DLD1 (cell line): Measurements from ENCODE around the gene SALL4.
"Not testable (repeated sequence)": the region's sequence is repeated elsewhere in the genome, so short reads cannot be mapped to it uniquely, and the experiment has no call there.

Source experiments
- in situ Hi-C: cut with HindIII; loops from 2 replicates; pipeline ENCODE4 v1.10.0; 2017; ENCODE audit warnings: low sequenced_read_pairs

The SALL4 gene

DNA sequence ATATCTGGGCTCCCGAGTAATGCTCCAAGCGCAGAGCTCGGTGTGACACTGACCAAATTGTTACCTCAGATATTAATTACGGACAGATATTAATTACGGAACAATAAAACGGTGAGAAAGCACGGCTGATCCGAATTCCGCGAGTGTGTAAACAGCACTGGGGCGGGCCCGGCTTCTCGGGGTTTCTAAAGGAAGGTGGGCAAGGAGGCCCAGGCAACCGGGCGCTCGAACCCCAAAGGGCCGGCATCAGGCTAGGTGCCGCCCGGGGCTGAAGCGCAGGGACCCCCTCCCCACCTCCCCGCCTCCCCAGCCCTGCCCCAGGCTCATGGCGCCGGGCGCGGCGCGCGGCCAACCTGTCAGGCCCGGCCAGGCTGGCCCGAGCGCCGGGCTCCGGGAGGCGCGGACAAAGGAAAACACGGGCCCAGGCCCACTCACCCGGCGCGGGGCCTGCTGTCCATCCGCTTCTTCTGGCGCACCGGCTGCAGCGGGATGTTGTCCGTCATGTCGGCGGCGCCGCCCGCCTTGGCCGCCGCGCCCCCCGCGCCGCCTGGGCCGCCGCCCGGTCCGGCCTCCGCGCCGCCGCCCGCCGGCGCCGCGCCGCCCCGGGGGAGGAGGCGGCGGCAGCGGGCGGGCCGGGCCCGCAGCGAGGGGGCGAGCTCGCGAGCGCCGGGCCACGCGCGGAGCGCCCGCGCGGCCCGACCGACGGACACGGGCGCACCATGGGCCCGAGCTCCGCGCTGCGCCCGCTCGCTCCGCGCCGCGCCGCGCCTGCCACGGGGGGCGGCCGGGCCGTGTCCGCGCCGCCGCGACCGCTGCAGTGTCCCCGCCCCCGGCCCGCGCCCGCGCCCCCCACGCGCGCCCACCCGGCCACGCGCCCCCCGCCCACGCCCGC is 34.2 kb downstream of the SALL4 start, which contains the start of gene ATP9A:
ATP9A (minus strand) TSS at position 524 of the 892 bp plus-strand sequence; CDS start at position 503, 21 bp downstream.
- in situ Hi-C loops, result no loop called here

DNA sequence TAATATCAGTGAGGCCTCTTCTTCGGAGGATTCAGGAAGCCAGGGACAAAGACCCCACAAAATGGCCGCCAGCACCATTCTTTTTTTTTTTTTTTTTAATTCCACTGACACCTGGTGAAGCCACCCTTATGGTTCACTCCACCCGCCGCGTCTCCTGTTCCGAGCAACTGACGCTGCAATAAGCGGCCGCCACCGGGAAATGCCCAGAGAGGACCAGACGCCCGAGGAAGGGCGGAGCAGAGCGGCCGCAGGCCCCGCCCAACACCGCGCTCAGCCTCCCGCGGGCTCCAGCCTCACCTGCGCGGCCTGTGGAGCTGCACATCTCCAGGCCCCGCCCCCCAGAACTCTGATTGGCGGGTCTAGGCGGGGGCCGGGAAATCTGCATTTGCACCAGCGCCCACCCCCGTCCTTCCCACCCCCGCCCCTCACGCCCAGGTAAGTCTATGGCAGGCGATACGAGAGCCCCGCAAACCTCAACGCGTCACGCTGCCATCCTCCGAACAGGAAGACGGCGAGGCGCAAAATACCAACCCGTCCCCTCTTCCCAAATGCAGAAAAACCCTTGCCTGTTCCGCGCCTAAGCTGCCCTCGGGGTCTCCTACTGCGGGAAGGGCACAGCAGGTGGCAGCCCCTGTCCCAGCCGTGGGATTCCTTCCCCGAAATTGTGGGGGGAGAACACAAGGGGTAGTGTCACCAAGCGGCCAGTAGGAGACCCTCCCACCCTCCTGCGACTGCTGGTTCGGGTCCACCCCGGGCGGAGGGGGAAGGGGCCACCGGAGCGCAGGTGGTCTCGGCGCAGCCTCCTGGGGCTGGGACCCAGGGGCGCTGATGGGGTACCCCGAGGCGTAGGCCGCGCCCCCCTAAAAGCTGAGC is 35.1 kb downstream of the SALL4 start:
- in situ Hi-C loops, result no loop called here

DNA sequence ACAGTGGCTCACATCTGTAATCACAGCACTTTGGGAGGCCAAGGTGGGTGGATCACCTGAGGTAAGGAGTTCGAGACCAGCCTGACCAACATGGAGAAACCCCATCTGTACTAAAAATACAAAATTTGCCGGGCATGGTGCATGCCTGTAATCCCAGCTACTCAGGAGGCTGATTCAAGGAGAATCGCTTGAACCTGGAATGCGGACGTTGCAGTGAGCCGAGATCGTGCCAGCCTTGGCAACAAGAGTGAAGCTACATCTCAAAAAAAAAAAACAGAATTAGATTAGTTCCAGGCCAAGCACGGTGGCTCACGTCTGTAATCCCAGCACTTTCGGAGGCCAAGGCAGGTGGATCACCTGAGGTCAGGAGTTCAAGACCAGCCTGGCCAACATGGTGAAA is 36.9 kb downstream of the SALL4 start:
- in situ Hi-C loops, result not testable (repeated sequence)

DNA sequence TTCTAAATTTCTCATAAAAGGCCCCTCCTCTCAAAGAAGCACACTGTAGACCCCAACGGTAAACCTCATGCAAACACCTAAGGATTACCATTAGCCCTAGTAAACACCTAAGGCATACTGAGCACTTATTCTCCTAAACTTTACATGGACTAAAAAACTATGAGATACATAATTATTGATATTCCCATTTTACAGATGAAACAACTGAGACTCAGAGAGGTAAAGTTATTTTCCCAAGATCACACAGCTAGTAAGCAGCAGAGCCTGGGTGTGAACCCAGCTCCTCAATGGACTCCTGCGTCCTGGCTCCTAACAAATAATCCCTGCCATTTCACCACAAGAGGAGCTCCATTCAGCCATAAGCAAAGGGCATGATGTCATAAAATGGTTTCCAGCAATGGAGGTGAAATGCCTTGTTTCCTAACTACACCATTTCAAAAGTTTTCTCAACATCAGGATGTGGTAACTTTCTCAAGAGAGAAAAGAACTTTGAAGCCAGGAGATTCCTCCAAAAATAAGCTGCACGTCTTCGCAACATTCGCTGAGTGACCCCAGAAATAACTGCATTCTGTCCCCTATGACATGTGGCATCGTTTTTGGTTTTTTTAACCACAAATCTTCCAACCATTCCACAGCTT is 38.2 kb downstream of the SALL4 start:
- in situ Hi-C loops, result no loop called here

DNA sequence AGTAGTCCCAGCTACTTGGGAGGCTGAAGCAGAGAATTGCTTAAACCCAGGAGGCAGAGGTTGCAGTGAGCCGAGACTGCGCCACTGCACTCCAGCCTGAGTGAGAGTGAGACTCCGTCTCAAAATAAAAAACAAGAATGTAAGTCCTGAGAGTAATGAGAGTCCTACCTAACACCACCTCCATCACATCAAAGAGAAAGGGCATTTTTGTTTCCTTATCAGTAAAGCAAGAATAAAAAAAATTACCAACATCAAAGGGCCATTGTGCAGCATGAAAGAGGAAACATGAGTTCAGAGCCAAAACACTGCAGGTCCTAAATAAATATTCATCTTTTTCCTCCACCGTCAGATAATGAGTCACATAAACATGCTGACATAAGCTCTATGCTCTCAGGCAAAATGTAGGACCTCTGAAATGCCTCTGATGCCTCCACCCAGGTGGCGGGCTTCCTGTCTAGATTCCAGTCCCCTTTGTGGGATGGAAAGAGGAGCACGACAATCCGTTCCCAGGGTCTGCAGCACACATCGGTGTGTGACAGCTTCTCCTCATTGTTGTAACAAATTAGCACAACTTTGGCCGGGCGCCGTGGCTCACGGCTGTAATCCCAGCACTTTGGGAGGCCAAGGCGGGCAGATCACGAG is 41.3 kb downstream of the SALL4 start:
- in situ Hi-C loops, result no loop called here

DNA sequence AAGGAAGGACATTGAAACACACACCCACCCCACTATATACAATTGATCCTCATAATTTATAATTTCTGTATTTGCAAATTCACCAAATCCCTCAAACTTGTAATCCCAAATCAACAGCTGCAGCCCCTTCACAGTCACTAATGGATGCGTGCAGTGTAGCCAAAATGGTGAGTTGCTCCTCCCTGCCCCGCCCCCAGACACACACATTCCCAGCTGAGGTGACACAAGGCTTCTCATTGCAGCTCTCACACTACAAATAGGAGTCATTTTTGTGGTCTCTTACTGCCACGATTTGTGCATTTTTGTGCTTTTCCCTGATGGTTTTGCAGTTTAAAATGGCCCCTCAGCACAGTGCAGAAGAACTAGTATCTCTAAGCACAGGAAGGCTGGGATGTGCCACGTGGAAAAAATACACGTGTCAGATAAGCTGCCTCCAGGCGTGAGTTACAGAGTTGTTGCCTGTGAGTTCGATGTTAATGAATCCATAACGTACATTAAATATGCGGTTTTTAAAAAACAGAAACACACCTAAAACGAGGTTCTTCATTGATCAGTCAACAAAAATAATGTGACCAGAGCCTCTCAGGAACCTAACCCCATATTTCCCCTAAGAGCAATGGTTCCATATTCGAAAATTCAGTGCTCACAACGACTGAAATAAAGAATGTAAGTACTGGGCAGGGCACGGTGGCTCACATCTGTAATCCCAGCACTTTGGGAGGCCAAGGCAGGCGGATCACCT is 42.4 kb downstream of the SALL4 start:
- in situ Hi-C loops, result no loop called here

DNA sequence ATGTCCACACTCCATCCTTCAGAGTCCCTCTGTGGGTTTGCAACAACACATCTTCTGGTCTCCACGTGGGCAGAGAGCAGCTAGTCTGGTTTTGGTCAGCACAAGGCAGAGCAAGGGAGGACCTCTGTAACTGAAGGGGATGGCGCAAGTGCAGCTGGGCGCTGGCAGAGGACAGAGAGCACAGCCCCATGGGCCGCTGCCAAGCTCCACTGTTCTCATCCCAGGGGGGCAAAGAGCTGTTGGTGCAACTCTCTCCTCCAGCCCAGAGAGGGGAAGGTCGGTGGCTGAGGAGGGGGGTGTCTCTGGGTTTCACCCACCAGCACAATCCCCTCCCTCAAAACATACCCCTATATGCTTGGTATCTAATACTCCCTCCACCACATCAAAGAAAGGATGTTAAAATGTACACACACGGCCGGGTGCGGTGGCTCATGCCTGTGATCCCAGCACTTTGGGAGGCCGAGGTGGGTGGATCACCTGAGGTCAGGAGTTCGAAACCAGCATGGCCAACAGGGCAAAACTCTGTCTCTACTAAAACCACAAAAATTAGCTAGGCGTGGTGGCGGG is 43.3 kb downstream of the SALL4 start:
- in situ Hi-C loops, result no loop called here

DNA sequence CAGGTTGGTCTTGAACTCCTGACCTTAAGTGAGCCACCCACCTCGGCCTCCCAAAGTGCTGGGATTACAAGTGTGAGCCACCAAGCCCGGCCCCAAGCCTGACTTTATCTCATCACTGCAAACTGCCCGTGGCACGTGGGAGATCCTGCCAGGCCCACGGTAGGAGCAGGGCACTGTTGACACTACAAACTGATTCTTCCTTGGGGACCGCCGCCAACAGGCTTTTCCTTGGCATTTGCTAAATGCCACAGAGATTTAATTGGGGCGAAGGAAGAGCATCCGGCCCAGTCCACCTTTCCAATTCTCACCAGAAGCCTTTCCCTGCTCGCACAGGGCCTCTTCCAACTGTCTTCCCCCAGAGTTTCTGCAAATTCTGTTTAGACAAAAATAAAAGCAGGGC is 45.1 kb downstream of the SALL4 start:
- in situ Hi-C loops, result no loop called here

DNA sequence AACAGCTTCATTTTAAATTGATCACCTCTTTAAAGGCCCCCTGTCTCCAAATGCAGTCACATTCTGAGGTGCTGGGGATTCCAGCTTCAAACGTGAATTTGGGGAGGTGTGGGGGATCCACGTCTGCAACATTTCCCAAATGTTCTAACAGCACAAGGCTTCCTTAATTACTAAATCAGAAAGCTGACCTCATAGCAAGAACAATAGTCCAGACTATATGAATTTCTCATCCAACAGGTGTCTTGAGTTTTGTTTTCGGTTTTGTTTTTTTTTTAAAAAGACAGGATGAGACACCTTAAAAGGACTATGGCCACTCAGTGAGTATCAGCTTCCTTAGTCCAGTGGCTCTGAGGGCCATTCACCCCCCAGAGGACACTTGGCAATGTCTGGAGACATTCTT is 45.7 kb downstream of the SALL4 start:
- in situ Hi-C loops, result no loop called here

DNA sequence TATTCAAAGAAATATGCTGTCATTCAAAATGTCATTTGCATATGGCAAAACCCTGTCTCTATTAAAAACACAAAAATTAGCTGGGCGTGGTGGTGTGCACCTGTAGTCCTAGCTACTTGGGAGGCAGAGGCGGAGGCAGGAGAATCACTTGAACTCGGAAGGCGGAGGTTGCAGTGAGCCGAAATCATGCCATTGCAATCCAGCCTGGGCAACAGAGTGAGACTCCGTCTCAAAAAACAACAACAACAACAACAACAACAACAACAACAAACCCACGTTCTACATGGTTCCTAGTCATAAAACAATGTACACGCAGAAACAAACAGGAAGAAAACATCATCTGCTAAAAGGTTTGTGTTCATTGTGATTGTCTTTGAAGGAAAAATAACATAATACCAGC is 49.1 kb downstream of the SALL4 start:
- in situ Hi-C loops, result not testable (repeated sequence)

DNA sequence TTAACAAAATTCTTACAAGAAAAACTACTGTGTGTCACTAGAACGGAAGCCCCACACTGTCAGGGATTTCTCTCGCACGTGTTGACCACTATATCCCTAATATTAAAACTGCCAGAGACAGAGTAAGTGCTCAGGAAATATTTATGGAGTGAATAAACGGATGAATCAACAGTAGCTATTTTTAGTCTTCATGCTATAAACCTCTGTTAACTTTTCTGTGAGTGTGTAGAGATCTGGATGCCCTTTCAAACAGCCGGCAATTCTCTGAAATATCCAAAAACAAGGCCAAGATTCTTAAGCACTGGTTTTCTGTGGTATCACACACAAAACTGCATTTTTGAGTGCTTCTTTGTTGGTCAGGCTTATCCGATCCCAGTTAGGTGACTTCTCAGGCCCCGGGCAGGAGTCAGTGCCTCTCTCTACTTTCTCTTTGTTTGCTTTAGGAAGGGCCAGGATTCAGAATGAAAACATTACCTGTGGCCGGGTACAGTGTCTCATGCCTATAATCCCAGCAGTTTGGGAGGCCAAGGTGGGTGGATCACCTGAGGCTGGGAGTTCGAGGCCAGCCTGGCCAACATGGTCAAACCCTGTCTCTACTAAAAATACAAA is 49.9 kb downstream of the SALL4 start:
- in situ Hi-C loops, result no loop called here

DNA sequence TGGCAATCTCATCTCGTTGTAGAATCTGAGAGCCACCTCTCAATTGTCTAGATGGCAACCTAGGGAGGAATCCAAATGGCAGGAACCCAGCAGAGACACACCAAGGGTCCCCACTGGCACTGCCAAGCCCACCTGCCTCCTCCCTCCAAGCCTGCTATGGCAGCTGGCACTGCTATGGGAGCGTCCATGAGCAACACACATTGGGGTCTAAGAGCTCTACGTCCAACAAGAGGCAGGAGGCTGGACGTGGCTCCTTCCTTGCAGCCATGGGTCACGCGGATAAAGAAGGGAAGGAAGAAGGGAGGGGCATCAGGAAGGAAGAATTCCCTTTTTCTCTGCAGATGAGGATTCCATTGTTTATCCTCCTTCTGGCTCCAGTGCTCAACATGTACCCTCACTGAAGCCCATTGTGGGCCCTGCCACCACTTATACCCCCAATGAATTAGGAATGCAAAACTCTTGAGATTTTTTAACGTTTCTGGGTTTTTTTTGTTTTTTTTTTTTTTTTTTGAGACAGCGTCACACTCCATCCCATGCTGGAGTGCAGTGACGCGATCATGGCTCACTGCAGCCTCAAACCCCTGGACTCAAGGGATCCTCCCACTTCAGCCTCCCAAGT is 51.4 kb downstream of the SALL4 start:
- in situ Hi-C loops, result no loop called here

DNA sequence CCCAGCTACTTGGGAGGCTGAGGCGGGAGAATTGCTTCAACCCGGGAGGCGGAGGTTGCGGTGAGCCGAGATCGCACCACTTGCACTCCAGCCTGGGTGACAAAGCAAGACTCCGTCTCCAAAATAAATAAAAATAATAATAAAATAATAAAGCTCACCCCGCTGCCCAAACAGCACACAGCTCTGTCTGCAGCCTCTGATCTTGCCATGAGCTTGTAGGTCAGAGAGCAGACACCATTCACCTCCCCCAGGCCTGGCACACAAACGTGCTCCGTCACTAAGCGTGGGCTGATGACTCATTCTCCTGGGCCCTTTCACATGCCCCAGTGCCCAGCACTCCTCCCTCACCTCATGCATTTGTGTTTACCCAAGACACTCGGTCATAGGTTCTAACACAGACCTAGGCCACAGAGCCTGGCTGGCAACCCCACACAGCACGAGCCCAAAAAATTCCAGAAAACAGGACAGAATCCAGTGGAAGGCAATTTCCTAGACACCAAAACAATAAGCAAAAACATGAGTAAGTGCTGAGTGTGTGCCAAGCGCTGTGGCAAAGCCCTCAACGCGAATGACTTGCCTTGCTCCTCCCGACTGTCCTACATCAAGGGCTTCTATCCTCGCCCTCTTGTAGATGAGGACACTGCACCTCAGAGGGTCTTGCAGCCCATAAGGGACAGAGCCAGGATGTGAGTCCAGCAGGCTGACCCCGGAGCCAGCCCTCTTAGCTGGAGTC is 52.1 kb downstream of the SALL4 start:
- in situ Hi-C loops, result no loop called here

DNA sequence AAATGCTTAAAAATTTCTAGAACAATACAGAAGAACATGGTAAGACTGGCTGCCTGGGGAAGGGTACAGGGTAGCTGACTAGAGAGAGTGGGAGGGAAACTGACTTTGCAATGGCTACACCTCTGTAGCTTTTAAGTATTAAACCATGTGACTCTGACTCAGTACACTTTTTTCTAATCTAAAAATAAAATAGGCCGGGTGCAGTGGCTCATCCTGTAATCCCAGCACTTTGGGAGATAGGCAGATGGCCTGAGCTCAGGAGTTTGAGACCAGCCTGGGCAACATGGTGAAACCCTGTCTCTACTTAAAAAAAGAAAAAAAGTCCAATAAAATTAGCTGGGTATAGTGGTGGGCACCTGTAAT is 52.7 kb downstream of the SALL4 start:
- in situ Hi-C loops, result no loop called here

DNA sequence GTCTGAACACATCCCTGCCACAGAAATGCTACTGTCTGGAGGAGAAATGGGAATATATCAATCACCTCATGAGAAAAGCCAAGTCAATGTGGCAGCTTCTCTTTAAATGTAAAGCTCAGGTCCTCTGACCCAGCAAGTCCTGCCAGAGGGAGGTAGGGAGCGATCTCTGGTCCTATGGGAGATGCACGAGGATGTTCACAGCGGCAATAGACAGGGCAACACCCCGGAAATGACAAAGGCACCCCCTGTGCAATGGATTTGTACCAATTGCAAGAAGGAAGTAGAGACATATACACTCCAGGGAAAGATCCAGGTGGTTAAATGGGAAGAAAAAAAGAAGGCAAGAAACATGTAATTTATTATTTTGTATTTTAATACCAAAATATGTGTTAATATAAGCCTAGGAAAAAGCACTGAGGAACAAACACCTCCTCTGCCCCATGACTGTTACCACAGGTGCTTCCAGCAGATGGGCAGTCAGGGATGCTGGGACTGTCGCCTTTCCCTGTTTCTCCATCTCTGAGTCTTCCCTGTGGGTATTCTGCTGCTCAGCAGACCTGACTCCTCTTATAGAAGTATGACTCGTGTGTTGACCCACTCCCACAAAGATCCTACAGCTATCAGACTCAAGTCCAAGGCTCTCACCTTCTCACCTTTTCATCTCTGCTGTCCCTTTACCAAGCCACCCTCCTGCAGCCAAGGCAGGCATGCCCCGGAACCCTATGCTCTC is 55.0 kb downstream of the SALL4 start:
- in situ Hi-C loops, result no loop called here

DNA sequence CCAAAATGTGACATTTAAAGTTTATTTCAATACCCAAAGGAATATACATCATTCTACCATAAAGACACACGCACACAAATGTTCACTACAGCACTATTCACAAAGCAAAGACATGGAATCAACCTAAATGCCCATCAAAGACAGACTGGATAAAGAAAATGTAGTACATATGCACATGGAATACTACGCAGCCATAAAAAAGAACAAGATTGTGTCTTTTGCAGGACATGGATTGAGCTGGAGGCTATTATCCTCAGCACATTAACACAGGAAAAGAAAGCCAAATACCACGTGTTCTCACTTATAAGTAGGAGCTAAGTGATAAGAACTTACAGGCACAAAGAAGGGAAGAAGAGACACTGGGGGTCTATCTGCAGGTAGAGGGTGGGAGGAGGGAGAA is 56.5 kb downstream of the SALL4 start:
- in situ Hi-C loops, result no loop called here

DNA sequence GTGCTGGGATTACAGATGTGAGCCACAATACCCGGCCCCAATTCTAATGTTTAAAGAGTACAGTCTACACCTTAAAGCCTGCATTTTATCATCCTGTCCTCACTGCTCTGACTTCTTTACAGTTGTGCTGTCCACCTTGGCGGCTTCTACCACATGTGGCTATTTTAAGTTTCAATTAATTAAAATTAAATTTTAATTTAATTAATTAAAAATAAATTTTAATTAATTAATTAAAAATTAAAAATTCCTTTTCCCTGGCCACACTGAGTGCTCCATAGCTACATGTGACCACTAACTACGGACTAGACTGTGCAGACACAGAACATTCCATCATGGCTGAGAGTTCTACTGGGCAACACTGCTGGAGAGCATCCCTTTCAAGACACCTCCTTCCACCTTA is 61.5 kb downstream of the SALL4 start:
- in situ Hi-C loops, result no loop called here

DNA sequence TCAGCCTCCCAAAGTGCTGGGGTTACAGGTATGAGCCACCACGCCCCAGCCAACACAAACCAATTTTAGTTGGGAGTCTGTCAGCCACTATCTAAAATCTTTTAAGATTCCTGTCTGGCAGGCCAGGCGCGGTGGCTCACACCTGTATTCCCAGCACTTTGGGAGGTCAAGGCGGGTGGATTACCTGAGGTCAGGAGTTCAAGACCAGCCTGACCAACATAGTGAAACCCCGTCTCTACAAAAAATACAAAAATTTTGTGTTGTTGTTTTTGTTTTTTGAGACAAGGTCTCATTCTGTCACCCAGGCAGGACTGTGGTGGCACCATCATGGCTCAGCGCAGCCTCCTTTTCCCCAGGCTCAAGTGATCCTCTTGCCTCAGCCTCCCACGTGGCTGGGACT is 62.0 kb downstream of the SALL4 start:
- in situ Hi-C loops, result not testable (repeated sequence)
